Measurements from ENCODE around the gene HPS4. TPM values are rescaled to one million over a fixed set of nuclear protein-coding genes. Genes with fewer than 3 reads are reported as not detected.

Gene HPS4
- total RNA-seq, 1 donor from 2014 or later = 39.0 TPM

DNA sequence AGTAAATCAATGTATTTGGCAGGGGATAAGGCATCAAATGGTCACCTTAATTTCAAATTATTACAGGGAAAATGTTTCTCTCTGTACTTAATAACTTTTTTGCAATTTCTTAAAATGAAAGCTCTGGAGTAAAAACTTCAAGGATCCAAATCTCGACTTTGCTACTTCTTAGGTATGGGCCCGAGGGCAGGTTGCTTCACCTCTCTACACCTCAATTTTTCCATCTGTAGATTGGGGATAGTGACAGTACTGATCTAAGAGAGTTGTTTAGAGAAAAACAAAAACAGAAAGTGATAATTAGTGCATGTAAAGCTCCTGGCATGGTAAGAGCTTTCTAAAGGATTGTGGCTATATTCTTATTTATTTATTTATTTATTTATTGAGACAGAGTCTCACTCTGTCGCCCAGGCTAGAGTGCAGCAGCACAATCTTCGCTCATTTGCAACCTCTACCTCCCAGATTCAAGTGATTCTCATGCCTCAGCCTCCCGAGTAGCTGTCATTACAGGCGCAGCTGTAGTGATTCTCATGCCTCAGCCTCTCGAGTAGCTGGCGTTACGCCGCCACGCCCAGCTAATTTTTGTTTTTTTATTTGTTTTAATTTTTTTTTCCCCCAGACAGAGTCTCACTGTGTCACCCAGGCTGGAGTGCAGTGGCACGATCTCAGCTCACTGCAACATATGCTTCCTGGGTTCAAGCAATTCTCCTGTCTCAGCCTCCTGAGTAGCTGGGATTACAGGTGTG is 31.0 kb upstream of the HPS4 start:
- intact Hi-C loops (cut with micrococcal nuclease) = loop anchor here (5.0 kb wide), 1 partner anchor 78 kb away; the partner anchor contains the start of gene TPST2
- H3K4me3 Mint-ChIP-seq (ENCODE audit: low read depth) = peak overlapping the region; percentile 61
- H3K27me3 Mint-ChIP-seq (ENCODE audit: low read depth) = no peaks in the 10 kb centered on the region
- peaks cover 17% of the 10 kb centered on the region for H3K36me3 Mint-ChIP-seq (ENCODE audit: low read depth)
- DNase-seq (ENCODE audit: low spot score) = no peak
- no peaks in the 10 kb centered on the region for H3K9me3 Mint-ChIP-seq
- H3K27ac Mint-ChIP-seq = no peak overlapping the region
- peaks cover 25% of the 10 kb centered on the region for H3K4me1 Mint-ChIP-seq (ENCODE audit: low read depth)

- Mint-ChIP-seq H3K27me3 (ENCODE audit: low read depth) (no peaks in the 10 kb centered on the region), H3K27ac (no peak overlapping the region), H3K36me3 (ENCODE audit: low read depth) (peaks cover 25% of the 10 kb centered on the region), H3K9me3 (no peaks in the 10 kb centered on the region), H3K4me1 (ENCODE audit: low read depth) (peaks cover 27% of the 10 kb centered on the region), H3K4me3 (ENCODE audit: low read depth) (peak overlapping the region; percentile 100)
- intact Hi-C loops (cut with micrococcal nuclease) = loop anchor here (2.0 to 5.0 kb wide), 3 partner anchors 31 to 159 kb away; partner anchors contain the start of genes HPS4, SRRD and TPST2
- DNase-seq (ENCODE audit: low spot score) = no peak
These were observed 30.3 kb upstream of the HPS4 start for GRCh38 chr22:26513838-26514237.

DNA sequence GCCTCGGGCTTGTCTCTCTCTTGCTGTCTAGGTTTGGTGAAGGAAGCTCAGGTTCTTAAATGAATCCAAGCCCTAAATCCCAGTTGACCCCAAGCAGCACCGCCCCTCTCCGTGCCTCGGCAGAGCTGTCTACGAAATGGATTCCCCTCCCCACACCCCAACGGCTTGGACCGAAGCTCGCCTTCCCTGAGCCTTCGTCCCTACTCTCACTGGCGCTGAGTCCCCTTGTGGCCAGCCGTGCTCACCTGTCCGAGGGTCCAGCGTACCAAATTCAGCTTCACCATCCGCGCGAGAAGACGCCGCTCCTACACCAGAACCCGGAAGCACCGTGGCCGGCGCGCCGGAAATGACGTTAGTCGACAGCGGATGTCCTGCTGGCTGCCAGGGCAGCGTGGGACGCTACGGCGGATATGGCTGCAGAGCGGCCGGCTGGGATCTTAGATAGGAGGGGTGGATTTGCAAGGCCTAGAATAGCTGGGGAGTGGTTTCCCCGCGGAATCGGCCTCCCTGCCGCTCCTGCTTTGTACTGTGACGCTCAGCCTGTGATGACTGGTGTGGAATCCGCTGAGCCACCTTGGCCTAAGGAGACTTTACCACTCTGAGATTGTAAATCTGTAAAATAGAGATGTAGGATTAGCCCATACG is 28.7 kb upstream of the HPS4 start, which contains the start of gene TFIP11:
TSS of gene TFIP11 (minus strand) at position 325 of the 645 bp plus-strand sequence. CDS start 2,201 bp downstream, outside the sequence.
- Mint-ChIP-seq H3K36me3 (ENCODE audit: low read depth) (peaks cover 33% of the 10 kb centered on the region), H3K4me3 (ENCODE audit: low read depth) (peak within 1 kb of the TSS; percentile 100), H3K27me3 (ENCODE audit: low read depth) (no peaks in the 10 kb centered on the region), H3K9me3 (no peaks in the 10 kb centered on the region), H3K4me1 (ENCODE audit: low read depth) (peaks cover 27% of the 10 kb centered on the region), H3K27ac (peak within 1 kb of the TSS; percentile 97)
- peak; percentile 88 for DNase-seq (ENCODE audit: low spot score)
- intact Hi-C loops (cut with micrococcal nuclease) = loop anchor here (2.0 to 5.0 kb wide), 3 partner anchors 29 to 161 kb away; partner anchors contain the start of genes HPS4, SRRD and TPST2

DNA sequence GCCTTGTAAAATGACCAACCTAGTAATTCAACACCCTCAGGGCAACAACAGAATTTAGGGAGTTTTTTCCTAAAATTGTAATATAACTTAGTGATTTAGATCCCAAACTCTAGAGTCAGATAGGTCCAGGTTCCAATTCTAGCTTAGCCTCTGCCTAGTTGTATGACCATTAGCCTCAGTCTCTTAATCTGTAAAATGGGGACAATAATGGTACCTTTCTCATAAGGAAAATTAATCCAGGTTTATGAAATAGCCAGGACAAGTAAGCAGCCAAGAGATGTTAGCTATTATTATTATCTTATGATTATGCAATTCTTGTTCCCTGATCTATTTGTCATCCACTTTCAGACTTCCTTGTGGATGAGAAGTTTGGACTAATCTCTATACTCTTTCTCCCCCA is 24.6 kb upstream of the HPS4 start:
- peaks cover 63% of the 10 kb centered on the region for H3K36me3 Mint-ChIP-seq (ENCODE audit: low read depth)
- no peak overlapping the region for H3K27ac Mint-ChIP-seq
- peaks cover 33% of the 10 kb centered on the region for H3K4me1 Mint-ChIP-seq (ENCODE audit: low read depth)
- DNase-seq (ENCODE audit: low spot score) = no peak
- no peak overlapping the region for H3K4me3 Mint-ChIP-seq (ENCODE audit: low read depth)
- intact Hi-C loops (cut with micrococcal nuclease) = no loop called here
- no peaks in the 10 kb centered on the region for H3K27me3 Mint-ChIP-seq (ENCODE audit: low read depth)
- no peaks in the 10 kb centered on the region for H3K9me3 Mint-ChIP-seq

GRCh38 chr22:26503758-26504157 is 20.2 kb upstream of the HPS4 start:
- intact Hi-C loops (cut with micrococcal nuclease) = no loop called here
- Mint-ChIP-seq H3K36me3 (ENCODE audit: low read depth) (peaks cover 72% of the 10 kb centered on the region), H3K27me3 (ENCODE audit: low read depth) (no peaks in the 10 kb centered on the region), H3K4me1 (ENCODE audit: low read depth) (peaks cover 24% of the 10 kb centered on the region), H3K9me3 (no peaks in the 10 kb centered on the region), H3K4me3 (ENCODE audit: low read depth) (no peak overlapping the region), H3K27ac (peak overlapping the region; percentile 67)
- DNase-seq (ENCODE audit: low spot score) = no peak

DNA sequence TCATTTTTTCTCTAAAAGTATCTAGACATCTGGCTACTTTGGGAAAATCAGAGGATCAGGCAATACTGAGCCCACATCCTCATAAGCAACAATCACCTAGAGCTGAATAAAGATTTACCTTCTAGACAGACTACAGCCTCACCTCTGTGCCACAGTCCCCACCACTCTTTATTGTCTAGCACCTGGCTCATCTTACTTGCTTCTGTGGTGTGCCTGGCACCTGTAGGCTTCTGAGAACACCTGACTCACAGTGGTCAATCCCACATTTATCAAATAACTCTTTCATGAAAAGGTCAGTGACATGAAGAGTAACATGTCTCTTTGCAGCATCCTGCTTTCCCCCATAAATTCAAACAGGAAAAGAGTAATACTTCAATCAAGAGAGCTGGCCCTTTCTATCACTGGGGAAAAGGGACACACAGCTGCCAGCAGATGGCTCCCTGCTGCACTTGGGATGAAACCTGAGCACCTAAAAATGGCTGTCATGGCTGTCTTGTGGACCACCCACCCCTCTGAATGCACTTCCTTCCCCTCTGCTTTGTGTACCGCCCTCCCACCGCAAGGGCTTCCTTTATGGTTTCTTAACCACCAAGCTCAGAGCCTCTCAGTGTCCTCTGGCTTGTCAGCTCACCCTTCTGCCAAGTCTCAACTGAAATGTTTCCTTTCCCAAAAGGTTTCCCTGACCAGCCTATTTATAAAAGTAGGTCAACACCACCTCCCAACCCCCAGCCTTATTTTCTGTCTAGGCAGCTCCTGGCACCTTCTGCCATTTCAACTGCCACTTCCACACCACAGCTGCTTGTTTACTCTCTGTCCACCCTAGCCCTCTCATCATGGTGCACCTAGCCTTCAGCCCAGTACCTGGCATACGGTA is 19.3 kb upstream of the HPS4 start:
- no peaks in the 10 kb centered on the region for H3K27me3 Mint-ChIP-seq (ENCODE audit: low read depth)
- H3K27ac Mint-ChIP-seq = peak overlapping the region; percentile 67
- intact Hi-C loops (cut with micrococcal nuclease) = no loop called here
- peak; percentile 69 for DNase-seq (ENCODE audit: low spot score)
- peaks cover 24% of the 10 kb centered on the region for H3K4me1 Mint-ChIP-seq (ENCODE audit: low read depth)
- H3K9me3 Mint-ChIP-seq = no peaks in the 10 kb centered on the region
- H3K36me3 Mint-ChIP-seq (ENCODE audit: low read depth) = peaks cover 71% of the 10 kb centered on the region
- H3K4me3 Mint-ChIP-seq (ENCODE audit: low read depth) = no peak overlapping the region

- intact Hi-C loops (cut with micrococcal nuclease) = no loop called here
- Mint-ChIP-seq H3K36me3 (ENCODE audit: low read depth) (peaks cover 77% of the 10 kb centered on the region), H3K9me3 (no peaks in the 10 kb centered on the region), H3K4me3 (ENCODE audit: low read depth) (no peak overlapping the region), H3K27ac (no peak overlapping the region), H3K27me3 (ENCODE audit: low read depth) (no peaks in the 10 kb centered on the region), H3K4me1 (ENCODE audit: low read depth) (peaks cover 24% of the 10 kb centered on the region)
- no peak for DNase-seq (ENCODE audit: low spot score)
These were observed 18.4 kb upstream of the HPS4 start for GRCh38 chr22:26501996-26502395.

GRCh38 chr22:26499188-26499703 is 15.7 kb upstream of the HPS4 start:
- Mint-ChIP-seq H3K36me3 (ENCODE audit: low read depth) (peaks cover 74% of the 10 kb centered on the region), H3K9me3 (no peaks in the 10 kb centered on the region)

GRCh38 chr22:26496456-26496855 is 12.9 kb upstream of the HPS4 start:
- H3K36me3 Mint-ChIP-seq (ENCODE audit: low read depth) = peaks cover 74% of the 10 kb centered on the region
- intact Hi-C loops (cut with micrococcal nuclease) = no loop called here
- DNase-seq (ENCODE audit: low spot score) = no peak
- no peak overlapping the region for H3K4me3 Mint-ChIP-seq (ENCODE audit: low read depth)
- no peaks in the 10 kb centered on the region for H3K4me1 Mint-ChIP-seq (ENCODE audit: low read depth)
- H3K27ac Mint-ChIP-seq = no peak overlapping the region
- no peaks in the 10 kb centered on the region for H3K9me3 Mint-ChIP-seq
- H3K27me3 Mint-ChIP-seq (ENCODE audit: low read depth) = no peaks in the 10 kb centered on the region

More at GRCh38 chr22:26499188-26499703, 15.7 kb upstream of the HPS4 start:
- H3K27me3 Mint-ChIP-seq (ENCODE audit: low read depth) = no peaks in the 10 kb centered on the region
- H3K4me1 Mint-ChIP-seq (ENCODE audit: low read depth) = peaks cover 17% of the 10 kb centered on the region
- no peak overlapping the region for H3K4me3 Mint-ChIP-seq (ENCODE audit: low read depth)
- no peak overlapping the region for H3K27ac Mint-ChIP-seq
- intact Hi-C loops (cut with micrococcal nuclease) = no loop called here
- DNase-seq (ENCODE audit: low spot score) = no peak

DNA sequence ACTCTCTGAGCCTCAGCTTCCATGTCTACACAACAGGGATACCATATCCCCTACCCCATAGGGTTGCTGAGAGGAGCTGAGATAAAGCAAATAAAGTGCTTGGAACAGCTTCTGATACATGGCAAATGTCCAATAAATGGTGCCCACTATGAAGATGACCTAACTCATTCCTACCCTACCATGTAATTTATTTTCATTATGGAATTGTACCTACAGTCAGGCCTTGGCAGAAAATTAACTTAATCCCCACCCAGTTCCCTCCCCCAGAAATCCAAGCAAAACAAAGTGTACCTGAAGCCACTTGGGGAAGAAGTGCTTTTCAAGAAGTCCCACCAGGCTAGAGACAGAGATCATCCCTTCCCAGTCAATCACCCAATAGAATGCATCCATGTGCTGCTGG is 10.9 kb upstream of the HPS4 start:
- Mint-ChIP-seq H3K9me3 (no peaks in the 10 kb centered on the region), H3K4me1 (ENCODE audit: low read depth) (no peaks in the 10 kb centered on the region), H3K36me3 (ENCODE audit: low read depth) (peaks cover 71% of the 10 kb centered on the region), H3K27me3 (ENCODE audit: low read depth) (no peaks in the 10 kb centered on the region), H3K4me3 (ENCODE audit: low read depth) (no peak overlapping the region), H3K27ac (no peak overlapping the region)
- intact Hi-C loops (cut with micrococcal nuclease) = no loop called here
- DNase-seq (ENCODE audit: low spot score) = no peak

GRCh38 chr22:26492220-26492619 is 8.6 kb upstream of the HPS4 start:
- peaks cover 75% of the 10 kb centered on the region for H3K36me3 Mint-ChIP-seq (ENCODE audit: low read depth)
- H3K9me3 Mint-ChIP-seq = no peaks in the 10 kb centered on the region

DNA sequence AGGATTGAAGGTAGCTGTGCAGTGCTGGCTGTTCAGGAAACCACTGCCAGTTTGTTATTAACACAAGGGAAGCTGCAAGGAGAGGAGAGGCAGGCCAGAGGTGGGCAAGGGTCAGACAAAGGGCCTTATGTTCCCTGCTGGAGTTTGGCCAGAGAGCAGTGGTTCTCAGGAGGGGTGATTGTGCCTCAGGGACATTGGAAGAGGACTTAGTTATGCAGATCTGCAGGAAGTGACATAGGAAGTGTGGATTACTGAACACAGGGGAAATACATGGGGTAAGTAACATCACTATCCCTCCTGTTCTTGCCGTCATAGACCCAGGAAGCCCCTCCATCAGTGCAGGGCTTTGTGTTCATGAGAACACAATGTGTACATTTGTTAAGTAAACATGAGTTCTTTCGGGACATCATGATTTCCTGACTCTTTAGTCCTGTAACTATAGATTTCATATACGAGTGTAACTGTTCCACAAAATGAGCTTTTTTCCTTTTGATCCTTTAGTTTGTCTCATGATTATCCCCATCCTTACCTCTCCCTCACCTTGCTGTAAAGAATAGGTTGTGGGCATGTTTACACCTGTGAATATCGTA is 6.0 kb upstream of the HPS4 start:
- H3K9me3 Mint-ChIP-seq = no peaks in the 10 kb centered on the region
- peaks cover 15% of the 10 kb centered on the region for H3K4me1 Mint-ChIP-seq (ENCODE audit: low read depth)
- no peaks in the 10 kb centered on the region for H3K27me3 Mint-ChIP-seq (ENCODE audit: low read depth)
- no peak overlapping the region for H3K4me3 Mint-ChIP-seq (ENCODE audit: low read depth)
- peaks cover 58% of the 10 kb centered on the region for H3K36me3 Mint-ChIP-seq (ENCODE audit: low read depth)
- H3K27ac Mint-ChIP-seq = no peak overlapping the region
- intact Hi-C loops (cut with micrococcal nuclease) = no loop called here
- no peak for DNase-seq (ENCODE audit: low spot score)

More at GRCh38 chr22:26492220-26492619, 8.6 kb upstream of the HPS4 start:
- no peaks in the 10 kb centered on the region for H3K27me3 Mint-ChIP-seq (ENCODE audit: low read depth)
- intact Hi-C loops (cut with micrococcal nuclease) = no loop called here
- H3K27ac Mint-ChIP-seq = no peak overlapping the region
- H3K4me1 Mint-ChIP-seq (ENCODE audit: low read depth) = no peaks in the 10 kb centered on the region
- no peak for DNase-seq (ENCODE audit: low spot score)
- H3K4me3 Mint-ChIP-seq (ENCODE audit: low read depth) = no peak overlapping the region
